ENCODE results near the gene ARHGAP23.

ARHGAP23 gene

GRCh38 chr17:38397227-38397626, 31.0 kb upstream of the ARHGAP23 start:
- TF ChIP-seq EZH2 (IDR thresholded peaks at IDR 0.05; ENCODE audit: borderline replicate concordance, low read depth, low read length, severe bottlenecking) (no peak), CTCF (IDR thresholded peaks at IDR 0.05; ENCODE audit: borderline replicate concordance, extremely low read depth, low read length, poor library complexity, severe bottlenecking) (no peak)
- Histone ChIP-seq H3K79me2 (ENCODE audit: insufficient read depth, low read length) (0 out of 2 replicates have a peak, but pooled peaks cover 3% of the 10 kb centered on the region), H2AFZ (ENCODE audit: low read depth, low read length) (no peak overlapping the region), H3K4me3 (ENCODE audit: low read depth in 1 of 2, low read length in 2 of 2) (no peak overlapping the region), H3K27ac (ENCODE audit: low read length) (no peak overlapping the region), H3K4me2 (ENCODE audit: insufficient read depth, low read length) (no peak overlapping the region), H3K9ac (ENCODE audit: low read depth, low read length) (no peak overlapping the region), H4K20me1 (ENCODE audit: insufficient read depth, low read length) (no peaks in the 10 kb centered on the region), H3K27me3 (ENCODE audit: insufficient read depth, low read length, poor library complexity) (no peaks in the 10 kb centered on the region), H3K9me3 (ENCODE audit: insufficient read depth, low read length, severe bottlenecking) (no peaks in the 10 kb centered on the region), H3K4me1 (ENCODE audit: insufficient read depth, low read length) (no peaks in the 10 kb centered on the region), H3K36me3 (ENCODE audit: insufficient read depth, low read length) (peaks cover 88% of the 10 kb centered on the region)
- DNase-seq (no peak), ATAC-seq (ENCODE audit: insufficient read depth, low read depth) (no peak)

DNA sequence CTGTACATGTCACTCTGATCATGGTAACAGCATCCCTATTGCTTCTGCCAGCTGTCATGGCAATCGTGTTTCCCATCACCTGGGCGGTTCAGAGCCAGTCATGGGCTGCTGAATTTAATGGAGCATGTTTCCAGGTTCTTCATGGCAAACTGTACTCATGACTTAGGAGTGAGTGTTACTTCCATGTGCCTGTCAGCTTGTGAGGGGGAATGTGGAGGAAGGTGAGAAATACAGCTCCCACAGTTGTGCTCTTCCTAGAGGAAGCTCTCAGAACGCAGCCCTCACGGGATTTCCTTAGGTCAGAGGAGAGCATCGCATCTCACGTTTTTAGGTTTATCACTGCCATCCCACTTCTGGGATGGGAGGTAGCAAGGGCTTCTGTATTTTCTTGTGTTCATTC, 28.0 kb upstream of the ARHGAP23 start:
- no peaks in the 10 kb centered on the region; the same call in 1 of the 2 replicates for H4K20me1 ChIP-seq (ENCODE audit: insufficient read depth, low read length)
- ATAC-seq (ENCODE audit: insufficient read depth, low read depth), result no peak

DNA sequence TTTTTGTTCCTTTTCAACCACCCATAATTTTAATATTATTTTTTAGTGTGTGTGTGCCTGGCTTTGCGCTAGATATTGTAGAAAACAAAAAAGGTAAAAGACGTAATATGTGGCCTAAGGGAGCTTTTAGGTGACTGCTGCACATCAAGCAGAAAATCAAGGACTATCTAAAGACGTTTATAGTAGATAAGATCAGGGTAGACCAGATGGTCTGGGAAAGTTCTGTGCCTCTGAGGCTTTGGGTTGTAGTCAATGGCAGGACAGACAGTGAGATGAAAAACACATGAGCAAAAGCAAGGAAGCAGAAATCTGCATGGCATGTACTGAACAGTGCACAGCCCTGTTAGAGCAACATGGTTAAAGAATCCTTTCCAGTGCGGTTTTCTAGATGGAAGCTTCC, 26.8 kb upstream of the ARHGAP23 start:
- no peaks in the 10 kb centered on the region for H3K27me3 ChIP-seq (ENCODE audit: insufficient read depth, low read length, poor library complexity)
- H3K27ac ChIP-seq (ENCODE audit: low read length), result no peak overlapping the region
- no peaks in the 10 kb centered on the region for H3K79me2 ChIP-seq (ENCODE audit: insufficient read depth, low read length)
- no peak for TF ChIP-seq EZH2 (IDR thresholded peaks at IDR 0.05; ENCODE audit: borderline replicate concordance, low read depth, low read length, severe bottlenecking)
- TF ChIP-seq CTCF (IDR thresholded peaks at IDR 0.05; ENCODE audit: borderline replicate concordance, extremely low read depth, low read length, poor library complexity, severe bottlenecking), result no peak
- peaks cover 64% of the 10 kb centered on the region for H3K36me3 ChIP-seq (ENCODE audit: insufficient read depth, low read length)
- H3K4me3 ChIP-seq (ENCODE audit: low read depth in 1 of 2, low read length in 2 of 2), result no peak overlapping the region
- ATAC-seq (ENCODE audit: insufficient read depth, low read depth) (no peak), DNase-seq (no peak)
- no peak overlapping the region for H2AFZ ChIP-seq (ENCODE audit: low read depth, low read length)
- no peak overlapping the region for H3K9ac ChIP-seq (ENCODE audit: low read depth, low read length)
- no peaks in the 10 kb centered on the region for H3K4me1 ChIP-seq (ENCODE audit: insufficient read depth, low read length)
- H3K4me2 ChIP-seq (ENCODE audit: insufficient read depth, low read length), result no peak overlapping the region
- H4K20me1 ChIP-seq (ENCODE audit: insufficient read depth, low read length), result no peaks in the 10 kb centered on the region; the same call in 1 of the 2 replicates
- no peaks in the 10 kb centered on the region for H3K9me3 ChIP-seq (ENCODE audit: insufficient read depth, low read length, severe bottlenecking)

More for the DNA sequence above, 28.0 kb upstream of the ARHGAP23 start:
- H2AFZ ChIP-seq (ENCODE audit: low read depth, low read length), result no peak overlapping the region
- no peaks in the 10 kb centered on the region for H3K79me2 ChIP-seq (ENCODE audit: insufficient read depth, low read length)
- no peak for DNase-seq
- no peaks in the 10 kb centered on the region for H3K9me3 ChIP-seq (ENCODE audit: insufficient read depth, low read length, severe bottlenecking)
- no peak overlapping the region for H3K27ac ChIP-seq (ENCODE audit: low read length)
- no peak for TF ChIP-seq CTCF (IDR thresholded peaks at IDR 0.05; ENCODE audit: borderline replicate concordance, extremely low read depth, low read length, poor library complexity, severe bottlenecking)
- TF ChIP-seq EZH2 (IDR thresholded peaks at IDR 0.05; ENCODE audit: borderline replicate concordance, low read depth, low read length, severe bottlenecking), result no peak
- peaks cover 76% of the 10 kb centered on the region for H3K36me3 ChIP-seq (ENCODE audit: insufficient read depth, low read length)
- no peak overlapping the region for H3K4me2 ChIP-seq (ENCODE audit: insufficient read depth, low read length)
- H3K27me3 ChIP-seq (ENCODE audit: insufficient read depth, low read length, poor library complexity), result no peaks in the 10 kb centered on the region
- no peaks in the 10 kb centered on the region for H3K4me1 ChIP-seq (ENCODE audit: insufficient read depth, low read length)
- no peak overlapping the region for H3K9ac ChIP-seq (ENCODE audit: low read depth, low read length)
- no peak overlapping the region for H3K4me3 ChIP-seq (ENCODE audit: low read depth in 1 of 2, low read length in 2 of 2)

DNA sequence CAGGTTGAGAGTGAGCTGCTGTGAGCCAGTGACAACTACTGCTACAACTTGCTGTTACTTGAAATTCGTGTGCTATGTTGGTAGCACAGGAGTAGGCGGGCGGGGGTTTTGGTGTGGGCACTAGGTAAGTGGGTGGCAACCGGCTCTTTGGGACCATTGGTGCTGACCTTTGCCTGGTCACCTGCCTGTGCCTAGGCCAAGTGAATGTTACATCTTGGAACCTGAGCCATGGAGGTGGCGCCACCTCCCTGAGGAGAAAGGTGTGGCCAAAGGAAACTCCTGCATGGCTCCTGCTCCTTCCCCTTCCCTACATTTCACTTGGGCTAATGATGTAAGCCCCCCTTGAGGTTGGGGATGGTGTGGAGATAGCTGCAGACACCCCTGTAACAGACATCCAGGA, 25.4 kb upstream of the ARHGAP23 start:
- Histone ChIP-seq H3K27ac (ENCODE audit: low read length) (no peak overlapping the region), H3K4me3 (ENCODE audit: low read depth in 1 of 2, low read length in 2 of 2) (no peak overlapping the region), H3K27me3 (ENCODE audit: insufficient read depth, low read length, poor library complexity) (no peaks in the 10 kb centered on the region), H3K36me3 (ENCODE audit: insufficient read depth, low read length) (peaks cover 50% of the 10 kb centered on the region), H3K9ac (ENCODE audit: low read depth, low read length) (no peak overlapping the region), H3K79me2 (ENCODE audit: insufficient read depth, low read length) (no peaks in the 10 kb centered on the region), H3K4me2 (ENCODE audit: insufficient read depth, low read length) (no peak overlapping the region), H4K20me1 (ENCODE audit: insufficient read depth, low read length) (no peaks in the 10 kb centered on the region; the same call in 1 of the 2 replicates), H3K9me3 (ENCODE audit: insufficient read depth, low read length, severe bottlenecking) (no peaks in the 10 kb centered on the region), H3K4me1 (ENCODE audit: insufficient read depth, low read length) (no peaks in the 10 kb centered on the region), H2AFZ (ENCODE audit: low read depth, low read length) (no peak overlapping the region)
- ATAC-seq (ENCODE audit: insufficient read depth, low read depth) (no peak), DNase-seq (no peak)
- TF ChIP-seq EZH2 (IDR thresholded peaks at IDR 0.05; ENCODE audit: borderline replicate concordance, low read depth, low read length, severe bottlenecking) (no peak), CTCF (IDR thresholded peaks at IDR 0.05; ENCODE audit: borderline replicate concordance, extremely low read depth, low read length, poor library complexity, severe bottlenecking) (peak; percentile 23)

Data from DND-41 (cell line).